Activated T-cell treated with anti-CD3 and anti-CD28 coated beads for 1 hour (primary cell): ENCODE measurements around the gene UBE2B.

Experiments
- DNase-seq: peaks from one replicate; pipeline ENCODE4 v3.0.0-alpha.2; 2020; ENCODE audit warnings: low read depth

UBE2B gene

GRCh38 chr5:134437847-134438581 is 66.6 kb downstream of the UBE2B start:
- DNase-seq: no peak

GRCh38 chr5:134438721-134439123 is 67.4 kb downstream of the UBE2B start:
- DNase-seq: no peak

- no peak for DNase-seq
These were observed 67.9 kb downstream of the UBE2B start for GRCh38 chr5:134439210-134439654.

- no peak for DNase-seq
These were observed 68.9 kb downstream of the UBE2B start for GRCh38 chr5:134440201-134440755.
